Naive thymus-derived CD4-positive, alpha-beta T cell (primary cell): ENCODE measurements around the gene F10. TPM values are rescaled to one million over a fixed set of nuclear protein-coding genes. Genes with fewer than 3 reads are reported as not detected.

Experiments
- ATAC-seq: fragments of 150-1000 bp; cut with Tn5 transposase; 2 replicates; pipeline ENCODE4 v1.10.0; 2021; ENCODE audit warnings: mild to moderate bottlenecking, moderate library complexity
- CTCF ChIA-PET: fragments of 350-600 bp; sonication (Branson Sonifier 250); formaldehyde crosslinking; loops from one replicate; lab custom pipeline; 2021; ENCODE audit warnings: antibody characterized with exemption; lab: Charles Lee
- POLR2A ChIA-PET: fragments of 350-600 bp; sonication (Branson Sonifier 250); formaldehyde crosslinking; loops from one replicate; lab custom pipeline; 2021; ENCODE audit warnings: antibody characterized with exemption, inconsistent platforms; lab: Charles Lee
- DNase-seq, 9 donors: peaks; one replicate each; pipeline versions ENCODE4 v3.0.0 to v3.0.0-alpha.2; 2020 to 2022; ENCODE audit warnings: mixed read lengths in 1 of 9
- H3K27ac ChIP-seq: one replicate; pipeline ENCODE4 v1.7.0; 2013; ENCODE audit warnings: mild to moderate bottlenecking, low read depth, low read length, moderate library complexity
- H3K27me3 ChIP-seq, 2 donors: one replicate each; pipeline ENCODE4 v1.7.0; 2013; ENCODE audit warnings: low read length in 2 of 2, mild to moderate bottlenecking in 2 of 2, moderate library complexity in 2 of 2; ENCODE audit not compliant: control insufficient read depth in 2 of 2, insufficient read depth in 2 of 2
- H3K36me3 ChIP-seq, 3 experiments: 1 replicate in 2 of 3; 2 replicates in 1 of 3; pipeline ENCODE4 v1.7.0; 2013; ENCODE audit warnings: low read length in 3 of 3, mild to moderate bottlenecking in 3 of 3, moderate library complexity in 1 of 3; ENCODE audit not compliant: insufficient read depth in 3 of 3, control insufficient read depth in 2 of 3
- H3K4me1 ChIP-seq, 2 donors: one replicate each; pipeline ENCODE4 v1.7.0; 2013; ENCODE audit warnings: low read length in 2 of 2, mild to moderate bottlenecking in 2 of 2, moderate library complexity in 1 of 2; ENCODE audit not compliant: control insufficient read depth in 2 of 2, insufficient read depth in 2 of 2
- H3K4me3 ChIP-seq: 2 replicates; pipeline ENCODE4 v1.7.0; 2013; ENCODE audit warnings: mild to moderate bottlenecking, low read length
- H3K9me3 ChIP-seq, 3 experiments: 1 replicate in 2 of 3; 2 replicates in 1 of 3; pipeline ENCODE4 v1.7.0; 2013; ENCODE audit warnings: low read length in 3 of 3; ENCODE audit not compliant: control insufficient read depth in 2 of 3
- H3K27ac Mint-ChIP-seq, 9 donors: one replicate each; pipeline ENCODE4 v1.8.0; 2020 to 2022; ENCODE audit warnings: mixed read lengths in 9 of 9, mild to moderate bottlenecking in 8 of 9, moderate library complexity in 5 of 9, inconsistent platforms in 2 of 9
- H3K27me3 Mint-ChIP-seq, 5 donors: one replicate each; pipeline ENCODE4 v1.8.0; 2021 to 2022; ENCODE audit warnings: mixed read lengths in 5 of 5, mild to moderate bottlenecking in 1 of 5
- H3K36me3 Mint-ChIP-seq, 5 donors: one replicate each; pipeline ENCODE4 v1.8.0; 2020 to 2022; ENCODE audit warnings: mixed read lengths in 5 of 5, mild to moderate bottlenecking in 3 of 5, inconsistent platforms in 1 of 5
- H3K4me1 Mint-ChIP-seq, 7 donors: one replicate each; pipeline ENCODE4 v1.8.0; 2020 to 2022; ENCODE audit warnings: mixed read lengths in 7 of 7, mild to moderate bottlenecking in 3 of 7, inconsistent platforms in 1 of 7
- H3K4me3 Mint-ChIP-seq, 10 donors: one replicate each; pipeline ENCODE4 v1.8.0; 2020 to 2022; ENCODE audit warnings: mild to moderate bottlenecking in 10 of 10, mixed read lengths in 10 of 10, moderate library complexity in 6 of 10, inconsistent platforms in 2 of 10
- H3K9me3 Mint-ChIP-seq, 11 donors: one replicate each; pipeline ENCODE4 v1.8.0; 2020 to 2022; ENCODE audit warnings: mixed read lengths in 11 of 11, mild to moderate bottlenecking in 4 of 11, inconsistent platforms in 1 of 11, moderate library complexity in 1 of 11
- intact Hi-C, 2 donors: fragments of 100-400 bp; cut with micrococcal nuclease; formaldehyde crosslinking; loops; one replicate each; pipeline ENCODE4 v1.15.1; 2023
- polyA plus RNA-seq, 2 donors: library from polyadenylated mRNA; unstranded; fragments of 300-500 nt; fragmentation: Illumina TruSeq; gene quantifications; one replicate each; pipeline ENCODE4 v1.2.3, GENCODE V29; 2021
- total RNA-seq, 6 experiments: library from RNA in 5 of 6; stranded (reverse) in 5 of 6; gene quantifications; 1 replicate in 5 of 6; 2 replicates in 1 of 6; pipeline ENCODE4 v1.2.3 and lab custom pipeline; 2021 to 2026

The F10 gene
- total and polyA plus RNA-seq, 7 experiments from 2014 or later = not detected

DNA sequence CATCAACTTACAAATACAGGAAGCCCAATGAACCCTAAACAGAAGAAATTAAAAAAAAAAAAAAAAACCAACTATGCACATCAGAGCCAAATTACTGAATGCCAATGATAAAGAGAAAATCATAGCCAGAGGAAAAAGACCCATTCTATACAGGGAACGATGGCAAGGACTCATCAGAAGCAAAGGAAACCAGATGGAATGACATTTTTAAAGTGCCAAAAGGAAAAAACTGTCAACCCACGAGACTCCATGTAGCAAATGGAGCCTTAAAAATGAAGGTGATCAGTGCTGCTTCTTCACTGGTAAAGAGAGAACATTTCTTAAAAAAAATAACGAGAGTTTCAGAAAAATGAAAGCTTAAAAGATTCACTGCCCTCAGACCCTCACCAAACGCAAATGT, 67.6 kb downstream of the F10 start:
- Mint-ChIP-seq H3K4me1 (peaks cover 7 to 32% (median 10%) of the 10 kb centered on the region in 7 donors), H3K36me3 (peaks cover 8 to 50% (median 25%) of the 10 kb centered on the region in 5 donors), H3K4me3 (no peak overlapping the region), H3K27me3 (no peaks in the 10 kb centered on the region), H3K27ac (no peak overlapping the region), H3K9me3 (no peaks in the 10 kb centered on the region)
- intact Hi-C loops = no loop called here
- Histone ChIP-seq H3K4me3 (no peak overlapping the region), H3K27me3 (no peaks in the 10 kb centered on the region), H3K4me1 (peaks cover 0 to 23% of the 10 kb centered on the region in 2 donors), H3K9me3 (no peaks in the 10 kb centered on the region), H3K36me3 (peaks cover 6 to 53% (median 22%) of the 10 kb centered on the region in 3 experiments), H3K27ac (no peak overlapping the region)
- ATAC-seq (no peak), DNase-seq (no peak)
- POLR2A ChIA-PET = no interaction called here
- CTCF ChIA-PET = no interaction called here

DNA sequence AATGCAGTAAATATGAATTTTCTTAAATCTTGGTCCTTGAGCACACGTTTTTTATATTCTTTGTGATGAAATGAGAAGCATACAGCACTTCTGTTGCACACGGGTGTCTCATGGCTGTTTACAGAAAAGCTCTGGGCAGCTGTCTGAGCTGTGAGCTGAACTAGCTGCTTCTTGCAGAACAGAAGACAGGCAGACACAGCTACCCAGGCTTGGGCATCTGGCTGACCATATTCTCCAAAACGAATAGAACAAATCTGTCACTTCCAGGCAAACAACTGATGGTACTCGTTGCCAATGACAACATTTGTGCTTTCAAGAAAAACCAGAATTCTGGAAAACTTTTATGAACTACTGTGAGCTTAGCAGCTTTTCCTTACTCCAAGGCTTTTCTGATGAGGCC, 69.7 kb downstream of the F10 start:
- peaks cover 19 to 74% (median 33%) of the 10 kb centered on the region in 3 experiments for H3K36me3 ChIP-seq
- DNase-seq = no peak
- peaks cover 0 to 2% of the 10 kb centered on the region in 2 donors for H3K4me1 ChIP-seq
- Mint-ChIP-seq H3K27me3 (no peaks in the 10 kb centered on the region), H3K36me3 (peaks cover 12 to 59% (median 33%) of the 10 kb centered on the region in 5 donors), H3K27ac (no peak overlapping the region), H3K9me3 (no peaks in the 10 kb centered on the region), H3K4me3 (no peak overlapping the region), H3K4me1 (peaks cover 0 to 15% (median 0%) of the 10 kb centered on the region in 7 donors)
- H3K27ac ChIP-seq = no peak overlapping the region
- POLR2A ChIA-PET = no interaction called here
- H3K4me3 ChIP-seq = no peak overlapping the region
- no peaks in the 10 kb centered on the region for H3K27me3 ChIP-seq
- ATAC-seq = no peak
- intact Hi-C loops = no loop called here
- CTCF ChIA-PET = interaction anchor here (0.6 kb wide), 1 partner anchor 27 kb away, joined by 3 read pairs; no protein-coding TSS in a partner anchor
- H3K9me3 ChIP-seq = no peaks in the 10 kb centered on the region

DNA sequence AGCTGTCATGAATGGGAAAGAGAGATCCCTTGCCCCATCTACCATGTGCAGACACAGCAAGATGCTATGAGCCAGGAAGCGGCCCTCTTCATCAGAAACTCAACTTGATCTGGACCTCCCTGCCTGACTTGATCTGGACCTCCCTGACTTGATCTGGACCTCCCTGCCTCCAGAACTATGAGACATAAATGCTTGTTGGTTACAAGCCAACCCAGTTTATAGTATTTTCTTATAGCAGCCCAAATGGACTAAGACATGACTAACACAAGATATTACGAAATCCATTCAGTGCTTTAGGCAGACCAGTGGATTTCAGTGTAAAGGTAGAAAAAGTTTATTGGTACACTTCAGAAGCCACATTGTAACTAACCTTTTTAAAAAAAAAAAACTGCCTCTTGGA, 70.3 kb downstream of the F10 start:
- Mint-ChIP-seq H3K4me3 (no peak overlapping the region), H3K27ac (no peak overlapping the region), H3K9me3 (no peaks in the 10 kb centered on the region), H3K27me3 (no peaks in the 10 kb centered on the region), H3K36me3 (peaks cover 10 to 60% (median 34%) of the 10 kb centered on the region in 5 donors), H3K4me1 (peaks cover 0 to 10% (median 0%) of the 10 kb centered on the region in 7 donors)
- intact Hi-C loops = no loop called here
- H3K27me3 ChIP-seq = no peaks in the 10 kb centered on the region
- DNase-seq = no peak
- no peaks in the 10 kb centered on the region for H3K9me3 ChIP-seq
- H3K4me3 ChIP-seq = no peak overlapping the region
- CTCF ChIA-PET = interaction anchor here (0.6 kb wide), 1 partner anchor 27 kb away, joined by 3 read pairs; no protein-coding TSS in a partner anchor
- ATAC-seq = no peak
- H3K27ac ChIP-seq = no peak overlapping the region
- POLR2A ChIA-PET = no interaction called here
- H3K36me3 ChIP-seq = peaks cover 22 to 78% (median 33%) of the 10 kb centered on the region in 3 experiments
- no peaks in the 10 kb centered on the region for H3K4me1 ChIP-seq

DNA sequence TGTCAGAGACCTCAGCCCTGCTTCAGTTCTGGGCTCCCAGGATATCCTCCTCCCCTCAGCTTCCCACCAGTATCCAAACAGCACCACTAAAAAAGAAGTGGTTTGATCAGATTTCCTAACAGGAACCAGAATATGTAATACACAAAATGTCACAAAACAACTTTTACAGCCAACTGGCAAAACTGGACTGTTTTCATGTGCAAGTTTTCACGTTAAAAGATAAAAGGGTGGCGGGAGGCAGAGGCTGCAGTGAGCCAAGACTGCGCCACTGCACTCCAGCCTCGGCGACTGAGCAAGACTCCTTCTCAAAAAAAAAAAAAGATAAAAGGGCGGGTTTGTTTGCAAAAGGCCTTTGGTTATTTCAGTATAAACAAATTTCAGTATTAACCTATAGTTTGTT, 72.8 kb downstream of the F10 start:
- Mint-ChIP-seq H3K27ac (peak overlapping the region in 2 of 9 donors; percentile 4 to 49), H3K9me3 (no peaks in the 10 kb centered on the region), H3K27me3 (no peaks in the 10 kb centered on the region), H3K36me3 (peaks cover 4 to 50% (median 23%) of the 10 kb centered on the region in 5 donors), H3K4me1 (peaks cover 0 to 4% (median 0%) of the 10 kb centered on the region in 7 donors), H3K4me3 (no peak overlapping the region)
- Histone ChIP-seq H3K9me3 (no peaks in the 10 kb centered on the region), H3K27me3 (no peaks in the 10 kb centered on the region), H3K4me3 (no peak overlapping the region), H3K4me1 (no peaks in the 10 kb centered on the region), H3K27ac (no peak overlapping the region), H3K36me3 (peaks cover 30 to 84% (median 32%) of the 10 kb centered on the region in 3 experiments)
- intact Hi-C loops = no loop called here
- ATAC-seq (no peak), DNase-seq (no peak)
- CTCF ChIA-PET = no interaction called here
- POLR2A ChIA-PET = no interaction called here

DNA sequence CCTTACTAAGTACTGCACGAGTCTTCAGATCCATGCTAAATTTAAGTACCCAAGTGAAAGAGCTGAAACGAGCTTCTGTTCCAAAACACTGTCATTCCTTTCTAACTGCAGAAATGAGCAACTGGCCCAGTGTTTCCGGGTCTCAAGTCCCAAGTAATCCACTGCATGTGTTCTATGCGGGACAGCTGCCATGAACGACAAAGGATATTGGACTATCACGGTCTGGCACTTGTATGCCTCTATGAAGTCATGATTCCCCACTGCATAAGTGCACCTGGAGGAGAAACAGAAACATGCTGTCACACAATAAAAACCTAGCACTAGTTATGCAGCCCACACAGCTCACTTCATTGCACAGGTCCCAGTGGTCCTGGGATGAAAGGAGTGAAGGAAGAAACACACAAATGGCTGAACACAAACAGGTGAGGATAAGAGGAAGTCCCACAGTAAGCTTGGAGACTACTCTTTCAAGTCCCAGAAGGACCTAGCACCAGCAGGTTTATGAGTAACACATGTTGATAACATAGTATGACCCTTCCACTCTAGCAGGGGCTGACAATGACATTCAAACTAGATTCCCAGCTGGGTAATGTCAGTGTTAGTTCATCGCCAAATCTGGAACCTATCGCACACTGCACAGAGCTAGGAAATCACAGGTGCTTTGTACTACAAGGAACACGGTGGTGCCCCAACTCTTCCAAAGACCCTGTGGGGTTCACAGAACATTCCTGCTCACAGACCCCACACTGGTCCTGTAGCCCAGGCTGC, 74.6 kb downstream of the F10 start:
- no peaks in the 10 kb centered on the region for H3K27me3 Mint-ChIP-seq
- Histone ChIP-seq H3K36me3 (peaks cover 28 to 78% (median 30%) of the 10 kb centered on the region in 3 experiments), H3K27me3 (no peaks in the 10 kb centered on the region), H3K27ac (no peak overlapping the region), H3K9me3 (no peaks in the 10 kb centered on the region), H3K4me3 (no peak overlapping the region), H3K4me1 (no peaks in the 10 kb centered on the region)
- H3K36me3 Mint-ChIP-seq = peaks cover 4 to 48% (median 20%) of the 10 kb centered on the region in 5 donors
- H3K27ac Mint-ChIP-seq = no peak overlapping the region
- ChIA-PET CTCF (interaction anchor here (1.0 kb wide), 1 partner anchor 18 kb away, joined by 3 read pairs; no protein-coding TSS in a partner anchor), POLR2A (interaction anchor here (0.8 kb wide), 1 partner anchor 9 kb away, joined by 3 read pairs; no protein-coding TSS in a partner anchor)
- H3K4me1 Mint-ChIP-seq = peaks cover 2 to 11% (median 8%) of the 10 kb centered on the region in 7 donors
- H3K4me3 Mint-ChIP-seq = no peak overlapping the region
- ATAC-seq = no peak
- intact Hi-C loops = no loop called here
- no peaks in the 10 kb centered on the region for H3K9me3 Mint-ChIP-seq
- no peak for DNase-seq
